Activated B cell treated with CpG ODN at 0.5 μM for 24 hours (primary cell): Measurements from ENCODE around the gene PPP1R12C. TPM values are rescaled to one million over a fixed set of nuclear protein-coding genes. Genes with fewer than 3 reads are reported as not detected.
"Not testable (repeated sequence)": the region's sequence is repeated elsewhere in the genome, so short reads cannot be mapped to it uniquely, and the experiment has no call there.

ENCODE experiments used
- ATAC-seq: fragments of 200-7000 bp; cut with Tn5 transposase; one replicate; pipeline ENCODE4 v1.10.0; 2021; ENCODE audit warnings: low read depth, mild to moderate bottlenecking, moderate library complexity
- CTCF ChIA-PET: fragments of 350-600 bp; sonication (Branson Sonifier 250); formaldehyde crosslinking; loops from one replicate; lab custom pipeline; 2021; ENCODE audit warnings: antibody characterized with exemption; lab: Charles Lee
- POLR2A ChIA-PET: fragments of 350-600 bp; sonication (Branson Sonifier 250); formaldehyde crosslinking; loops from one replicate; lab custom pipeline; 2021; ENCODE audit warnings: antibody characterized with exemption; lab: Charles Lee
- DNase-seq: peaks from one replicate; pipeline ENCODE4 v3.0.0; 2022
- H3K27ac Mint-ChIP-seq: one replicate; pipeline ENCODE4 v1.8.0; 2020; ENCODE audit warnings: mixed read lengths
- H3K27me3 Mint-ChIP-seq: one replicate; pipeline ENCODE4 v1.8.0; 2021; ENCODE audit warnings: mixed read lengths
- H3K36me3 Mint-ChIP-seq: one replicate; pipeline ENCODE4 v1.8.0; 2021; ENCODE audit warnings: low read depth, mixed read lengths
- H3K4me1 Mint-ChIP-seq: one replicate; pipeline ENCODE4 v1.8.0; 2021; ENCODE audit warnings: mixed read lengths
- H3K4me3 Mint-ChIP-seq: one replicate; pipeline ENCODE4 v1.8.0; 2020; ENCODE audit warnings: mild to moderate bottlenecking, mixed read lengths
- H3K9me3 Mint-ChIP-seq: one replicate; pipeline ENCODE4 v1.8.0; 2020; ENCODE audit warnings: mixed read lengths
- CTCF ChIP-seq: fragments of 200-600 bp; IDR thresholded peaks from one replicate; pipeline ENCODE4 v1.8.0; 2022; ENCODE audit warnings: antibody characterized with exemption, mild to moderate bottlenecking
- intact Hi-C: fragments of 100-400 bp; cut with micrococcal nuclease; formaldehyde crosslinking; loops from one replicate; pipeline ENCODE4 v1.15.1; 2024
- total RNA-seq: library from RNA; stranded (reverse); gene quantifications from 2 replicates; pipeline ENCODE4 v1.2.3, GENCODE V29; 2022

Gene PPP1R12C
- total RNA-seq, 1 donor from 2014 or later, result 139 TPM

GRCh38 chr19:55067869-55068268 is 49.6 kb downstream of the PPP1R12C start:
- intact Hi-C loops, result no loop called here
- DNase-seq (no peak), ATAC-seq (no peak)
- ChIA-PET CTCF (no interaction called here), POLR2A (no interaction called here)
- Mint-ChIP-seq H3K4me1 (peaks cover 9% of the 10 kb centered on the region), H3K27me3 (peaks cover 43% of the 10 kb centered on the region), H3K27ac (no peak overlapping the region), H3K4me3 (no peak overlapping the region), H3K9me3 (peaks cover 2% of the 10 kb centered on the region), H3K36me3 (no peaks in the 10 kb centered on the region)
- TF ChIP-seq CTCF, result no peak

GRCh38 chr19:55066107-55066709 is 51.2 kb downstream of the PPP1R12C start:
- TF ChIP-seq CTCF, result no peak
- H3K27me3 Mint-ChIP-seq, result peaks cover 34% of the 10 kb centered on the region
- POLR2A ChIA-PET, result no interaction called here
- peaks cover 15% of the 10 kb centered on the region for H3K4me1 Mint-ChIP-seq
- no peak for DNase-seq
- no peaks in the 10 kb centered on the region for H3K36me3 Mint-ChIP-seq
- intact Hi-C loops, result no loop called here
- CTCF ChIA-PET, result no interaction called here
- no peak overlapping the region for H3K4me3 Mint-ChIP-seq
- no peaks in the 10 kb centered on the region for H3K9me3 Mint-ChIP-seq
- ATAC-seq, result no peak
- H3K27ac Mint-ChIP-seq, result no peak overlapping the region

GRCh38 chr19:55065516-55065915 is 51.9 kb downstream of the PPP1R12C start:
- H3K9me3 Mint-ChIP-seq, CTCF ChIA-PET, POLR2A ChIA-PET, DNase-seq, ATAC-seq, H3K27ac Mint-ChIP-seq, intact Hi-C loops, H3K4me3 Mint-ChIP-seq, H3K36me3 Mint-ChIP-seq: not testable (repeated sequence)
- H3K4me1 Mint-ChIP-seq, result peaks cover 15% of the 10 kb centered on the region
- H3K27me3 Mint-ChIP-seq, result peaks cover 32% of the 10 kb centered on the region

GRCh38 chr19:55063492-55063843 is 54.0 kb downstream of the PPP1R12C start:
- POLR2A ChIA-PET, result interaction anchor here (0.7 to 1.3 kb wide), 5 partner anchors 13 to 591 kb away, joined by 3 to 5 read pairs (median 4); partner anchors contain the start of genes FIZ1, PPP1R12C and U2AF2
- H3K9me3 Mint-ChIP-seq, result no peaks in the 10 kb centered on the region
- peaks cover 8% of the 10 kb centered on the region for H3K4me1 Mint-ChIP-seq
- ATAC-seq, result no peak
- peak overlapping the region; percentile 83 for H3K4me3 Mint-ChIP-seq
- H3K27me3 Mint-ChIP-seq, result peaks cover 21% of the 10 kb centered on the region
- TF ChIP-seq CTCF, result no peak
- CTCF ChIA-PET, result no interaction called here
- DNase-seq, result no peak
- peaks cover 8% of the 10 kb centered on the region for H3K36me3 Mint-ChIP-seq
- intact Hi-C loops, result loop anchor here (1.0 to 5.0 kb wide), 4 partner anchors 18 to 542 kb away; partner anchors contain the start of genes PPP1R12C and ZNF865
- no peak overlapping the region for H3K27ac Mint-ChIP-seq

- Mint-ChIP-seq H3K36me3 (peaks cover 11% of the 10 kb centered on the region), H3K4me1 (peaks cover 8% of the 10 kb centered on the region), H3K4me3 (peak within 1 kb of the TSS; percentile 83), H3K27me3 (peaks cover 19% of the 10 kb centered on the region), H3K27ac (no peak within 1 kb of the TSS), H3K9me3 (no peaks in the 10 kb centered on the region)
- no peak for TF ChIP-seq CTCF
- CTCF ChIA-PET, result no interaction called here
- POLR2A ChIA-PET, result interaction anchor here (0.6 to 1.3 kb wide), 7 partner anchors 12 to 591 kb away, joined by 3 to 5 read pairs (median 3); partner anchors contain the start of genes FIZ1, PPP1R12C, U2AF2 and UBE2S
- intact Hi-C loops, result loop anchor here (1.0 to 5.0 kb wide), 4 partner anchors 18 to 542 kb away; partner anchors contain the start of genes PPP1R12C and ZNF865
- peak; percentile 99 for ATAC-seq
- DNase-seq, result peak; percentile 94
Measured at GRCh38 chr19:55062735-55063491, 54.5 kb downstream of the PPP1R12C start, which contains the start of gene RDH13. Gene RDH13 (minus strand): TSS chr19:55063148. CDS start chr19:55063032, 116 bp downstream.

- intact Hi-C loops, result loop anchor here (5.0 kb wide), 1 partner anchor 53 kb away; no protein-coding TSS in a partner anchor
- CTCF ChIA-PET, H3K9me3 Mint-ChIP-seq, H3K27me3 Mint-ChIP-seq, POLR2A ChIA-PET, DNase-seq, ATAC-seq, H3K4me1 Mint-ChIP-seq, H3K27ac Mint-ChIP-seq, H3K4me3 Mint-ChIP-seq: not testable (repeated sequence)
- H3K36me3 Mint-ChIP-seq, result peaks cover 29% of the 10 kb centered on the region
Measured at GRCh38 chr19:55060287-55060686, 57.1 kb downstream of the PPP1R12C start.
